ENCODE results near the gene SLC1A2. TPM values are rescaled to one million over a fixed set of nuclear protein-coding genes. Genes with fewer than 3 reads are reported as not detected.

SLC1A2 gene
- total and polyA plus RNA-seq, 2 donors (not counting 3 experiments of a cell fraction or from before 2014, with no cell fraction given) = not detected

- Histone ChIP-seq H3K9ac (replicated peaks; ENCODE audit: extremely low read depth, insufficient read depth, low read length) (no peak overlapping the region), H3K9me1 (replicated peaks; ENCODE audit: control insufficient read depth, extremely low read depth, insufficient read depth, low read length) (no peaks in the 10 kb centered on the region), H3K4me2 (ENCODE audit: insufficient read depth, low read length) (no peak overlapping the region), H4K20me1 (replicated peaks; ENCODE audit: control insufficient read depth, extremely low read depth, insufficient read depth, low read length) (no peaks in the 10 kb centered on the region), H3K79me2 (ENCODE audit: control insufficient read depth, insufficient read depth, low read length) (no peaks in the 10 kb centered on the region), H3K9me3 (replicated peaks; ENCODE audit: control insufficient read depth, insufficient read depth, low read length) (no peaks in the 10 kb centered on the region), H3K4me3 (replicated peaks in 1 of 3; ENCODE audit: insufficient read depth in 1 of 3, low read depth in 1 of 3, low read length in 3 of 3) (no peak overlapping the region), H3K36me3 (ENCODE audit: control insufficient read depth in 2 of 2, extremely low read depth in 1 of 2, insufficient read depth in 2 of 2, low read length in 2 of 2) (no peaks in the 10 kb centered on the region), H3K27ac (ENCODE audit: insufficient read depth, low read depth, low read length) (no peak overlapping the region), H3K4me1 (ENCODE audit: control insufficient read depth, extremely low read depth, insufficient read depth, low read length) (no peaks in the 10 kb centered on the region), H3K27me3 (ENCODE audit: control insufficient read depth in 2 of 2, insufficient read depth in 2 of 2, low read length in 2 of 2) (peaks cover 2 to 13% of the 10 kb centered on the region in 2 experiments), H2AFZ (ENCODE audit: low read depth, low read length) (no peak overlapping the region)
- peak; percentile 50 for FAIRE-seq
- ChIA-PET POLR2A (no interaction called here), CTCF (interaction anchor here (1.0 to 1.2 kb wide), 2 partner anchors 10 to 11 kb away, joined by 3 to 4 read pairs; no protein-coding TSS in a partner anchor)
- DNase-seq (ENCODE audit: low read depth, low spot score) = peak; percentile 27
- intact Hi-C loops (cut with micrococcal nuclease) = no loop called here
- dilution Hi-C loops (cut with MboI; ENCODE audit: extremely low pct_ligation_motif_present, low sequenced_read_pairs) = no loop called here
- TF ChIP-seq JUN (IDR thresholded peaks at IDR 0.05; ENCODE audit: borderline replicate concordance, insufficient read depth, insufficient read length, low read depth) (no peak), FOS (IDR thresholded peaks at IDR 0.05; ENCODE audit: borderline replicate concordance, insufficient read depth, low read length) (no peak)
- TF ChIP-seq, protein P1, sequence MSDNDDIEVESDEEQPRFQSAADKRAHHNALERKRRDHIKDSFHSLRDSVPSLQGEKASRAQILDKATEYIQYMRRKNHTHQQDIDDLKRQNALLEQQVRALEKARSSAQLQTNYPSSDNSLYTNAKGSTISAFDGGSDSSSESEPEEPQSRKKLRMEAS (IDR thresholded peaks at IDR 0.05; ENCODE audit: insufficient read depth, insufficient read length) = no peak
- no TSS peak for BruUV-seq (replicated peaks)
These were observed 100.1 kb downstream of the SLC1A2 start for GRCh38 chr11:35318977-35319925.

DNA sequence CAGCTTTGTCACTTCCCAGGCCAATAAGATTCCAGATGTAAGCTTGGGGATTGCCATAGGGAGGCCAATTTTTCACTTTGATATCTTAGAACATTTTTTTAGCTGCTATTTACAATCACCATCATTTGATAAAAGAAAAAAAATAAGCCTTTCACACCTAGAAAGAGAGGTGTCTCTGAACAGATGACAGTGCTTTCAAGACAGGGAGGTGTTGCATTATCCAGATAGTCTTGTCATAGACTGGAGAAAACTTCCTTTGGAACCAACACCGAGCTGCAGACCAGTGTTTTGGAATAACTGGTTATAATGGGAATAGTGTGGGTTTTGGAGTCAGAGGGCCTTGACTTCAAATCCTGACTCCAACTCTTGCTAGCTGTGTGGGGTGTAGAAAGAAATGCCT, 101.0 kb downstream of the SLC1A2 start:
- Histone ChIP-seq H3K9me3 (replicated peaks; ENCODE audit: control insufficient read depth, insufficient read depth, low read length) (no peaks in the 10 kb centered on the region), H3K9ac (replicated peaks; ENCODE audit: extremely low read depth, insufficient read depth, low read length) (no peak overlapping the region), H3K4me1 (ENCODE audit: control insufficient read depth, extremely low read depth, insufficient read depth, low read length) (no peaks in the 10 kb centered on the region), H4K20me1 (replicated peaks; ENCODE audit: control insufficient read depth, extremely low read depth, insufficient read depth, low read length) (no peaks in the 10 kb centered on the region), H3K36me3 (ENCODE audit: control insufficient read depth in 2 of 2, extremely low read depth in 1 of 2, insufficient read depth in 2 of 2, low read length in 2 of 2) (no peaks in the 10 kb centered on the region), H3K79me2 (ENCODE audit: control insufficient read depth, insufficient read depth, low read length) (no peaks in the 10 kb centered on the region), H2AFZ (ENCODE audit: low read depth, low read length) (no peak overlapping the region), H3K27me3 (ENCODE audit: control insufficient read depth in 2 of 2, insufficient read depth in 2 of 2, low read length in 2 of 2) (peaks cover 2 to 10% of the 10 kb centered on the region in 2 experiments), H3K4me2 (ENCODE audit: insufficient read depth, low read length) (no peak overlapping the region), H3K4me3 (replicated peaks in 1 of 3; ENCODE audit: insufficient read depth in 1 of 3, low read depth in 1 of 3, low read length in 3 of 3) (no peak overlapping the region), H3K27ac (ENCODE audit: insufficient read depth, low read depth, low read length) (no peak overlapping the region), H3K9me1 (replicated peaks; ENCODE audit: control insufficient read depth, extremely low read depth, insufficient read depth, low read length) (no peaks in the 10 kb centered on the region)
- dilution Hi-C loops (cut with MboI; ENCODE audit: extremely low pct_ligation_motif_present, low sequenced_read_pairs) = no loop called here
- FAIRE-seq (no peak), DNase-seq (ENCODE audit: low read depth, low spot score) (no peak)
- POLR2A ChIA-PET = no interaction called here
- TF ChIP-seq EZH2 (IDR thresholded peaks at IDR 0.05; ENCODE audit: borderline replicate concordance, low read depth, low read length, severe bottlenecking) (no peak), POLR2AphosphoS5 (IDR thresholded peaks at IDR 0.05; ENCODE audit: insufficient read depth, low read depth, low read length) (no peak), POLR2A (IDR thresholded peaks at IDR 0.05; ENCODE audit: low read depth, low read length) (no peak), GATA2 (IDR thresholded peaks at IDR 0.05; ENCODE audit: insufficient read depth, insufficient read length, low read depth, low read length) (no peak), JUN (IDR thresholded peaks at IDR 0.05; ENCODE audit: borderline replicate concordance, insufficient read depth, insufficient read length, low read depth) (no peak), FOS (IDR thresholded peaks at IDR 0.05; ENCODE audit: borderline replicate concordance, insufficient read depth, low read length) (no peak), MYC (IDR thresholded peaks at IDR 0.05; ENCODE audit: low read depth, low read length) (no peak)
- TF ChIP-seq, protein P1 (IDR thresholded peaks at IDR 0.05; ENCODE audit: insufficient read depth, insufficient read length) = no peak
- TF ChIP-seq, protein P2, sequence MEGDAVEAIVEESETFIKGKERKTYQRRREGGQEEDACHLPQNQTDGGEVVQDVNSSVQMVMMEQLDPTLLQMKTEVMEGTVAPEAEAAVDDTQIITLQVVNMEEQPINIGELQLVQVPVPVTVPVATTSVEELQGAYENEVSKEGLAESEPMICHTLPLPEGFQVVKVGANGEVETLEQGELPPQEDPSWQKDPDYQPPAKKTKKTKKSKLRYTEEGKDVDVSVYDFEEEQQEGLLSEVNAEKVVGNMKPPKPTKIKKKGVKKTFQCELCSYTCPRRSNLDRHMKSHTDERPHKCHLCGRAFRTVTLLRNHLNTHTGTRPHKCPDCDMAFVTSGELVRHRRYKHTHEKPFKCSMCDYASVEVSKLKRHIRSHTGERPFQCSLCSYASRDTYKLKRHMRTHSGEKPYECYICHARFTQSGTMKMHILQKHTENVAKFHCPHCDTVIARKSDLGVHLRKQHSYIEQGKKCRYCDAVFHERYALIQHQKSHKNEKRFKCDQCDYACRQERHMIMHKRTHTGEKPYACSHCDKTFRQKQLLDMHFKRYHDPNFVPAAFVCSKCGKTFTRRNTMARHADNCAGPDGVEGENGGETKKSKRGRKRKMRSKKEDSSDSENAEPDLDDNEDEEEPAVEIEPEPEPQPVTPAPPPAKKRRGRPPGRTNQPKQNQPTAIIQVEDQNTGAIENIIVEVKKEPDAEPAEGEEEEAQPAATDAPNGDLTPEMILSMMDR (IDR thresholded peaks at IDR 0.05; ENCODE audit: extremely low read depth in 1 of 2, insufficient read depth in 1 of 2, low read depth in 1 of 2, low read length in 2 of 2) = no peak
- intact Hi-C loops (cut with micrococcal nuclease) = no loop called here
- CTCF ChIA-PET = interaction anchor here (0.7 to 1.1 kb wide), 3 partner anchors 8 to 27 kb away, joined by 3 read pairs; no protein-coding TSS in a partner anchor
- no TSS peak for BruUV-seq (replicated peaks)

Measured in endothelial cell of umbilical vein (primary cell).